Hematopoietic multipotent progenitor cell treated with erythropoietin and hydrocortisone succinate and interleukin-3 and kit ligand, for 8 days (in vitro differentiated cells): Measurements from ENCODE around the gene LRRC61.
"Not testable (repeated sequence)": the region's sequence is repeated elsewhere in the genome, so short reads cannot be mapped to it uniquely, and the experiment has no call there.

Experiments
- DNase-seq: peaks from one replicate; pipeline ENCODE4 v3.0.0-alpha.2; 2015

The LRRC61 gene

DNA sequence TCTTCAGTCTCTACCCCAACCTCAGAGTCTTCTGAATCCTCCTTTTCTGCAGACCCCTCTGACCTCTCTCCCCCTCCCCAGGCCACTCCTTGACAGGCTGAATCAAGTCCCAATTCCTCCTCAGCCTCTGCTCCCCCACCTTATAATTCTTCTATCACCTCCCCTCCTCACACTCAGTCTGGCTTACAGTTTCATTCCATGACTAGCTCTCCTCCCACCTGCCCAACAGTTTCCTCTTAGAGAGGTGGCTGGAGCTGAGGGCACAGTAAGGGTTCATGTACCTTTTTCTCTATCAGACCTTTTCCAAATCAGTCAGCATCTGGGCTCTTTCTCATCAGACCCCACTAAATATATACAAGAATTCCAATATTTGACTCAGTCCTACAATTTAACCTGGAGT is 14.6 kb upstream of the LRRC61 start:
- DNase-seq, result no peak

- no peak for DNase-seq
These were observed 12.0 kb upstream of the LRRC61 start for GRCh38 chr7:150311146-150311545.

DNA sequence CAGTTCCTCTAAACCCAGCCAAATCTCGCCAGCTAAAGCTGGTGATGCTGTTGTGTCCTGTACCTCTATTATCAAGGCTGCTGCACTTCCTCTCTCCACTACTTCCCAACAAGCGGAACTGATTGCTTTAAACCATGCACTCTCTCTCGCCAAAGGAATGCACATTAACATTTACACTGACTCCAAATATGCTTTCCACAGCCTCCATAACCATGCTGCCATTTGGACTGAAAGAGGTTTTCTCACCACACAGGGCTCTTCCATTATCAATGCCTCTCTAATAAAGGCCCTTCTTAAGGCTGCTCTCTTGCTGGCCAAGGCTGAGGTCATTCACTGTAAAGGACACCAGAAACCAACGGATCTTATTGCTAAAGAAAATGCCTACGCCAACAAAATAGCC is 11.4 kb upstream of the LRRC61 start:
- DNase-seq, result no peak

GRCh38 chr7:150312649-150313366 is 10.3 kb upstream of the LRRC61 start:
- peak; percentile 33 for DNase-seq

DNA sequence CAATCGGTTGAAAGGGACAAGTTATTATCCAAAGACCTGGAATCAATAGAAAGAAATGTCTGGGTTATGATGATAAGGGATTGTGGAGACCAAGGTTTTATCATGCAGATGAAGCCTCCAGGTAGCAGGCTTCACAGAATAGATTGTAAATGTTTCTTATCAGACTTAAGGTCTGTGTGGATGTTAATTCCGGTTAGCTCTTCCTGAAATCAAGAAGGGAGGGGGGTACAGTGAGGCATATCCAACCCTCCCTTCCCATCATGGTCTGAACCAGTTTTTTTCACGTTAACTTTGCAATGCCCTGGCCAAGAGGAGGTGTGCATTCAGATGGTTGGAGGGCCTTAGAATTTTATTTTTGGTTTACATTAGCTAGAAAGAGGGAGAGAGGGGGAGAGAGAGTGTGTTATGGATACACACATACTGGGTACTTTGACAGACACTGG is 9.8 kb upstream of the LRRC61 start:
- DNase-seq, result peak; percentile 50

DNA sequence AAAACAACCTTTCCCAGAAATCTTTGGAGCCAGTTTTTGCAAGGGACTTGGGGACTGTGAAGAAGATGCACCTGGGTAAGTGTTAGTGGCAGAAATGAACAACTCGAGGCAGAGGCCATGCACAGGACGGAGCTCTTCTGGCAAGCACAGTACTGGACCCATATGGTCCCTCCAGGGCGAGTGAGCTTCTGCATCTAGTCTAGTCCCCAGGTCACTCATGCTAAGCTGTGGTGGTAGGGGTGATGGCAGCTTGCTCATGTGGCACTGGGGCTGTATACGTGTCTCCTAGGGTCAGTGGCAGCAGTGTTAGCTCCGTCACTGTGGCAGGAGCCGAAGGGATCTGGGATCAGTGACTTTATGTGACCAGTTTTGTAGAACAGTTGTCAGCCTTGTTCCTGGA is 9.3 kb upstream of the LRRC61 start:
- no peak for DNase-seq

DNA sequence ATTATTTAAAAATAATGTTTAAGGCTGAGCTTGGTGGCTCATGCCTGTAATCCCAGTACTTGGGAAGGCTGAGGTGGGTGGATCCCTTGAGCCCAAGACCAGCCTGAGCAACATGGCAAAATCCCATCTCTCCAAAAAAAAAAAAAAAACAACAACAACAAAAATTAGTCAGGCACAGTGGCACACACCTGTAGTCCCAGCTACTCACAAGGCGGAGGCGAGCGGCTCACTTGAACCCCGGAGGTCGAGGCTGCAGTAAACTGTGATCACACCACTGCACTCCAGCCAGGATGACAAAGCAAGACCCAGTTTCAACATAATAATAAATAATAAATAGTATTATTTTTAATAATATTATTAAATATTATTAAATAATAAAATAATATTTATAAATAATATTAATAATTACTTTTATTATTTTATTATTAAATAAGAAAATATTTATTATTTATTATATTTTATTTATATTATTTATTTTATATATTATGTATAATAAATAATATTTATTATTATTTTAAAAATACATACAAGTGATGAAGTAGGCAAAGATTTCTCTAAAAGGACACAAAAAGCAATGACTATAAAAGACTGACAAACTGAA is 8.4 kb upstream of the LRRC61 start:
- DNase-seq, result no peak

DNA sequence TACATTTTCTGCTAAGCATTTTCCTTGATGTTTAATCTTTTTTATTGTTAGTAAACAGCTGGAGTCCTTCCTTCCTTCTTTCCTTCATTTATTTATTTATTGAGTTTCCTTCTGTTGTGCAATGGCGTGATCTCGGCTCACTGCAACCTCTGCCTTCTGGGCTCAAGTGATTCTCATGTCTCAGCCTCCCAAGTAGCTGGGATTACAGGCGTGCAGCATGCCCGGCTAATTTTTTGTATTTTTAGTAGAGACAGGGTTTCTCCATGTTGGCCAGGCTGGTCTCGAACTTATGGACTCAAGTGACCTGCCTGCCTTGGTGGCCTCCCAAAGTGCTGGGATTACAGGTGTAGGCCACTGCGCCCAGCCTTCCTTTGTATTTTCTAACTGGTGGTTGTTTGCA is 6.2 kb upstream of the LRRC61 start:
- DNase-seq, result not testable (repeated sequence)

DNA sequence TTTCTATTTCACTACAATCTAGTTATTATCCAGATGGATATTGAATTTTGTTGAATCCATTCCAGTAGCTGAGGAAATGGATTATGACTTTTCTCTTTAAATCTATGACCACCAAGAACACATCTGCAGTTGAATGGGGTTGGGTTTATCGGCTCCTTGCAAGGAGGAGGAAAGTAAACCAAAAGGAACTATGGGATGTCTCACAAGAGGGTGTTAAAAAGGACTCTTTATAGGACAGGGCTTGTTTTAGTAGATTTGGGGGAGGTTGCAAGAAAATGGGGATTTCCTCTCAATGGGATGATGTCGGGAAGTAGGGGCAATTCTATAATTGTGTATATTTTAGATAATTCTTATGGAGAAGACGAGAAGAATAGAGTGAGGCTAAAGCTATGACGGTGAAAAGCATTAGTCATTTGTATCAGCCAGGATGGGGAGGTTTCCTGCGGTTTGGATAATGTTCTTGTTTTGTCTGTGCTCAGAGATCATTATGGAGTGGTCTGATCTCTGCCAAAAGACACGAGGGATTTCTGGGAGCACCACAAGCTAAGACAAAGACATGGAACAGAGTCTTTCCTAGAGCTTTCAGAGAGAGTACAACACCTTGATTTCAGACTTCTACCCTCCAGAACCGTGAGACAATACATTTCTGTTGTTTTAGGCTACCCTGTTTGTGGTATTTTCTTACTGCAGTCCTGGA is 5.3 kb upstream of the LRRC61 start:
- DNase-seq, result no peak

- no peak for DNase-seq
These were observed 1.4 kb upstream of the LRRC61 start for GRCh38 chr7:150321788-150322113.

DNA sequence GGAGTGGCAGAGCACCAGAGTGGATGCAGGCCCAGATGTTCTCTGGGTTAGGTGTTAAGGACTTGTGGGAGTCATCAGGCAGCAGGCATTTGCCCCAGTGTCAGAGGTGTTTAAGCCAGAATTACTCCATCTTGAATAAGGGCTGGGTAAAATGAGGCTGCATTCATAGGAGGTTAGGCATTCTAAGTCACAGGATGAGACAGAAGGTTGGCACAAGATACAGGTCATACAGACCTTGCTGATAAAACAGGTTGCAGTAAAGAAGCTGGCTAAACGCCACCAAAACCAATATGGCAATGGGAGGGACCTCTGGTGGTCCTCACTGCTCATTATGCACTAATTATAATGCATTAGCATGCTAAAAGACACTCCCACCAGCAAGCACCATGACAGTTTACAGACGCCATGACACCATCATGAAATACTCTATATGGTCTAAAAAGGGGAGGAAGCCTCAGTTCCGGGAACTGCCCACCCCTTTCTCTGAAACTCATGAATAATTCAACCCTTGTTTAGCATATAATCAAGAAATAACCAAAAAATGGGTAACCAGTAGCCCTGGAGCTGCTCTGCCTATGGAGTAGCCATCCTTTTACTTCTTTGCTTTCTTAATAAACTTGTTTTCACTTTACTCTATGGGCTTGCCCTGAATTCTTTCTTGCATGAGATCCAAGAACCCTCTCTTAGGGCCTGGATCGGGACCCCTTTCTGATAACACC is 882 bp upstream of the LRRC61 start:
- peak; percentile 81 for DNase-seq

- DNase-seq, result peak; percentile 42
These were observed 672 bp downstream of the LRRC61 start for GRCh38 chr7:150323682-150324372.

GRCh38 chr7:150324373-150324961 is 1.3 kb downstream of the LRRC61 start:
- DNase-seq, result no peak

- no peak for DNase-seq
These were observed 2.0 kb downstream of the LRRC61 start for GRCh38 chr7:150325110-150325611.

DNA sequence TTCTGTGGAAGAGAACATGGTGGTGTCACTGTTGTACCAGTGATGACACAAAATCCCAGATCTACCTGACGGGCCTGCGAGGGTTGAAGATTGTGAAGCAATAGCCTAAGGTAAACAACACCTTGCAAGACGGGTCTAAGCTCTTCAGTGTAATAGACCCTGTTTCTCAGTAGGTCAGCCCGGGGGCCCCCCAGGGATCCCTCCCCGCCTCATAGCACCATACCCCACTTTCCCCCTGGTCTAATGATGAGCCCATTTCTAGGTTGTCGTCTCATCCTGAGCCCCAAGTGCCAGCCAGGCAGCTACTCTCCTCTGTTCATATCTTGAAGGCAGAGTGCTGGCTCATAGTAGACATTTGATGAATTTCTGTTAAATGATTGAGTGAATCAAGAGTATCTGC is 2.7 kb downstream of the LRRC61 start:
- DNase-seq, result no peak

GRCh38 chr7:150326657-150327268 is 3.6 kb downstream of the LRRC61 start:
- no peak for DNase-seq

DNA sequence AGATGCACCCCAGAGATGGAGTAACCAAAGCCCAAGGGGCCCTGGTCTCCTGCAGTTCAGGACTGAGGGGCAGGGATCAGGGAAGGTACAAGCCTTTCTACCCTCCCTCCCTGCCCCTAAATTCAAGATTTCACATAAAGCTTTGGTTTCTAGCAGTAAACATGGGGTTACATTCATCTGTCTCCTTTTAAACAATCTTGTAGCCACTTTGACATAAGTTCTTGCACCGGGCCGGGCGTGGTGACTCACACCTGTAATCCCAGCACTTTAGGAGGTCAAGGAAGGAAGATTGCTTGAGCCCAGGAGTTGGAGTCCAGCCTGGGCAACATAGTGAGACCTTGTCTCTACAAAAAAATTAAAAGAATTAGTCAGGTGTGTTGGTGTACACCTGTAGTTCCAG is 4.2 kb downstream of the LRRC61 start:
- DNase-seq, result no peak

- no peak for DNase-seq
These were observed 6.4 kb downstream of the LRRC61 start for GRCh38 chr7:150329331-150330120.

- no peak for DNase-seq
These were observed 7.2 kb downstream of the LRRC61 start for GRCh38 chr7:150330211-150330885.

- no peak for DNase-seq
These were observed 9.9 kb downstream of the LRRC61 start for GRCh38 chr7:150332852-150333635.
